ENCODE data around the gene ZIC4. TPM values are rescaled to one million over a fixed set of nuclear protein-coding genes. Genes with fewer than 3 reads are reported as not detected.

Gene ZIC4
- total RNA-seq, 2 experiments from 2014 or later, result not detected

- peaks cover 86% of the 10 kb centered on the region for H3K27me3 Mint-ChIP-seq
- H3K36me3 Mint-ChIP-seq (ENCODE audit: low read depth), result no peaks in the 10 kb centered on the region
- intact Hi-C loops (cut with DNase I, micrococcal nuclease), result no loop called here
- no peak overlapping the region for H3K27ac Mint-ChIP-seq
- peaks cover 5 to 25% of the 10 kb centered on the region in 2 experiments for H3K9me3 ChIP-seq (ENCODE audit: control insufficient read depth in 1 of 2, insufficient read depth in 1 of 2, low read length in 2 of 2)
- no peak overlapping the region for H3K27ac ChIP-seq (ENCODE audit: low read depth in 1 of 2, low read length in 2 of 2)
- TF ChIP-seq CTCF (IDR thresholded peaks at IDR 0.05), result no peak
- no peaks in the 10 kb centered on the region for H3K4me1 Mint-ChIP-seq (ENCODE audit: low read depth)
- H3K4me3 ChIP-seq (ENCODE audit: low read length), result no peak overlapping the region
- no peak for DNase-seq
- H3K4me3 Mint-ChIP-seq, result no peak overlapping the region
- ChIA-PET CTCF (no interaction called here), POLR2A (no interaction called here)
- no peaks in the 10 kb centered on the region for H3K36me3 ChIP-seq (ENCODE audit: insufficient read depth, low read length)
- H3K9me3 Mint-ChIP-seq, result peaks cover 11% of the 10 kb centered on the region
- H3K27me3 ChIP-seq (ENCODE audit: control insufficient read depth in 1 of 2, insufficient read depth in 2 of 2, low read length in 2 of 2), result peaks cover 62 to 72% of the 10 kb centered on the region in 2 experiments
- ATAC-seq (ENCODE audit: poor library complexity), result no peak
- H3K4me1 ChIP-seq (ENCODE audit: insufficient read depth, low read length), result no peaks in the 10 kb centered on the region
These were observed 46.3 kb downstream of the ZIC4 start for GRCh38 chr3:147360051-147360439.

GRCh38 chr3:147359177-147360050 is 46.9 kb downstream of the ZIC4 start:
- no peak overlapping the region for H3K27ac Mint-ChIP-seq
- DNase-seq, result no peak
- Histone ChIP-seq H3K4me3 (ENCODE audit: low read length) (no peak overlapping the region), H3K9me3 (ENCODE audit: control insufficient read depth in 1 of 2, insufficient read depth in 1 of 2, low read length in 2 of 2) (peaks cover 5 to 30% of the 10 kb centered on the region in 2 experiments), H3K27me3 (ENCODE audit: control insufficient read depth in 1 of 2, insufficient read depth in 2 of 2, low read length in 2 of 2) (peaks cover 68 to 78% of the 10 kb centered on the region in 2 experiments), H3K27ac (ENCODE audit: low read depth in 1 of 2, low read length in 2 of 2) (no peak overlapping the region), H3K4me1 (ENCODE audit: insufficient read depth, low read length) (no peaks in the 10 kb centered on the region), H3K36me3 (ENCODE audit: insufficient read depth, low read length) (no peaks in the 10 kb centered on the region)
- TF ChIP-seq CTCF (IDR thresholded peaks at IDR 0.05), result no peak
- H3K4me1 Mint-ChIP-seq (ENCODE audit: low read depth), result no peaks in the 10 kb centered on the region
- H3K4me3 Mint-ChIP-seq, result no peak overlapping the region
- ChIA-PET CTCF (no interaction called here), POLR2A (no interaction called here)
- peaks cover 85% of the 10 kb centered on the region for H3K27me3 Mint-ChIP-seq
- no peaks in the 10 kb centered on the region for H3K36me3 Mint-ChIP-seq (ENCODE audit: low read depth)
- no peak for ATAC-seq (ENCODE audit: poor library complexity)
- peaks cover 9% of the 10 kb centered on the region for H3K9me3 Mint-ChIP-seq
- intact Hi-C loops (cut with DNase I, micrococcal nuclease), result no loop called here

GRCh38 chr3:147358144-147358992 is 48.0 kb downstream of the ZIC4 start:
- ChIA-PET CTCF (no interaction called here), POLR2A (no interaction called here)
- Mint-ChIP-seq H3K27me3 (peaks cover 85% of the 10 kb centered on the region), H3K4me3 (no peak overlapping the region), H3K4me1 (ENCODE audit: low read depth) (no peaks in the 10 kb centered on the region), H3K27ac (no peak overlapping the region), H3K9me3 (peaks cover 13% of the 10 kb centered on the region), H3K36me3 (ENCODE audit: low read depth) (no peaks in the 10 kb centered on the region)
- TF ChIP-seq CTCF (IDR thresholded peaks at IDR 0.05), result no peak
- H3K27ac ChIP-seq (ENCODE audit: low read depth in 1 of 2, low read length in 2 of 2), result no peak overlapping the region
- no peak overlapping the region for H3K4me3 ChIP-seq (ENCODE audit: low read length)
- H3K9me3 ChIP-seq (ENCODE audit: control insufficient read depth in 1 of 2, insufficient read depth in 1 of 2, low read length in 2 of 2), result peaks cover 5 to 30% of the 10 kb centered on the region in 2 experiments
- no peak for ATAC-seq (ENCODE audit: poor library complexity)
- H3K36me3 ChIP-seq (ENCODE audit: insufficient read depth, low read length), result no peaks in the 10 kb centered on the region
- no peak for DNase-seq
- peaks cover 69 to 85% of the 10 kb centered on the region in 2 experiments for H3K27me3 ChIP-seq (ENCODE audit: control insufficient read depth in 1 of 2, insufficient read depth in 2 of 2, low read length in 2 of 2)
- intact Hi-C loops (cut with DNase I, micrococcal nuclease), result no loop called here
- no peaks in the 10 kb centered on the region for H3K4me1 ChIP-seq (ENCODE audit: insufficient read depth, low read length)
